GM18508 (cell line): ENCODE data around the gene SPTBN4.
"Not testable (repeated sequence)": the region's sequence is repeated elsewhere in the genome, so short reads cannot be mapped to it uniquely, and the experiment has no call there.

Experiments used
- ATAC-seq: cut with Tn5 transposase; IDR thresholded peaks from one replicate; pipeline ENCODE4 v1.9.1; 2021; ENCODE audit warnings: moderate number of reproducible peaks; ENCODE audit not compliant: insufficient read depth, unreplicated experiment

The SPTBN4 gene

GRCh38 chr19:40463587-40464037 is 3.2 kb upstream of the SPTBN4 start:
- ATAC-seq, result not testable (repeated sequence)

GRCh38 chr19:40464059-40465024 is 2.5 kb upstream of the SPTBN4 start:
- ATAC-seq, result no peak

- no peak for ATAC-seq
These were observed 1.7 kb upstream of the SPTBN4 start for GRCh38 chr19:40465025-40465556.

GRCh38 chr19:40465557-40466218 is 1.1 kb upstream of the SPTBN4 start, which contains the start of gene BLVRB:
Gene BLVRB (minus strand): TSS chr19:40465745. CDS start chr19:40465688, 57 bp downstream.
- peak; percentile 60 for ATAC-seq

GRCh38 chr19:40466219-40466984 is 399 bp upstream of the SPTBN4 start:
- no peak for ATAC-seq

- ATAC-seq, result no peak
These were observed 2.2 kb downstream of the SPTBN4 start for GRCh38 chr19:40469011-40469410.

GRCh38 chr19:40471111-40471510 is 4.3 kb downstream of the SPTBN4 start:
- no peak for ATAC-seq

GRCh38 chr19:40472516-40472915 is 5.7 kb downstream of the SPTBN4 start:
- ATAC-seq, result no peak

GRCh38 chr19:40474737-40475136 is 7.9 kb downstream of the SPTBN4 start:
- no peak for ATAC-seq

- ATAC-seq, result not testable (repeated sequence)
These were observed 9.3 kb downstream of the SPTBN4 start for GRCh38 chr19:40475878-40476644.

GRCh38 chr19:40486017-40486416 is 19.2 kb downstream of the SPTBN4 start:
- no peak for ATAC-seq

- ATAC-seq, result no peak
These were observed 23.1 kb downstream of the SPTBN4 start for GRCh38 chr19:40489882-40490230.

- no peak for ATAC-seq
These were observed 25.5 kb downstream of the SPTBN4 start for GRCh38 chr19:40492274-40492673.

GRCh38 chr19:40493778-40494177 is 27.0 kb downstream of the SPTBN4 start:
- ATAC-seq, result no peak

GRCh38 chr19:40494191-40494838 is 27.5 kb downstream of the SPTBN4 start:
- no peak for ATAC-seq

GRCh38 chr19:40497214-40497613 is 30.4 kb downstream of the SPTBN4 start:
- ATAC-seq, result no peak

- ATAC-seq, result no peak
These were observed 32.5 kb downstream of the SPTBN4 start for GRCh38 chr19:40499320-40499719.

- ATAC-seq, result not testable (repeated sequence)
These were observed 34.1 kb downstream of the SPTBN4 start for GRCh38 chr19:40500678-40501530.
